NCI-H146 (cell line): ENCODE data around the gene MED20.

Source experiments
- DNase-seq: peaks from one replicate; lab custom pipeline; 2025; lab: John Stamatoyannopoulos, UW

MED20 gene

GRCh38 chr6:41940759-41941279, 19.9 kb upstream of the MED20 start:
- DNase-seq: peak; percentile 65

GRCh38 chr6:41939848-41940758, 19.2 kb upstream of the MED20 start:
- no peak for DNase-seq

- no peak for DNase-seq
These were observed 18.4 kb upstream of the MED20 start for GRCh38 chr6:41939176-41939847.

GRCh38 chr6:41938590-41939175, 17.7 kb upstream of the MED20 start:
- DNase-seq: no peak

- no peak for DNase-seq
These were observed 17.1 kb upstream of the MED20 start for GRCh38 chr6:41937861-41938574.

- DNase-seq: no peak
These were observed 16.5 kb upstream of the MED20 start for GRCh38 chr6:41937472-41937860.

- DNase-seq: peak; percentile 73
These were observed 15.3 kb upstream of the MED20 start for GRCh38 chr6:41936073-41936837.

- no peak for DNase-seq
These were observed 14.7 kb upstream of the MED20 start for GRCh38 chr6:41935685-41936072.

- no peak for DNase-seq
These were observed 14.2 kb upstream of the MED20 start for GRCh38 chr6:41935193-41935574.

- DNase-seq: no peak
These were observed 13.6 kb upstream of the MED20 start for GRCh38 chr6:41934278-41935192.

GRCh38 chr6:41932378-41932777, 11.4 kb upstream of the MED20 start:
- no peak for DNase-seq

- DNase-seq: no peak
These were observed 10.9 kb upstream of the MED20 start for GRCh38 chr6:41931792-41932191.

- no peak for DNase-seq
These were observed 9.0 kb upstream of the MED20 start for GRCh38 chr6:41929924-41930323.

GRCh38 chr6:41927253-41927652, 6.3 kb upstream of the MED20 start:
- no peak for DNase-seq

- DNase-seq: no peak
These were observed 1.2 kb upstream of the MED20 start for GRCh38 chr6:41922154-41922553.

GRCh38 chr6:41921712-41921998, 716 bp upstream of the MED20 start:
- peak; percentile 76 for DNase-seq

GRCh38 chr6:41917528-41917927, 3.4 kb downstream of the MED20 start:
- no peak for DNase-seq

GRCh38 chr6:41914869-41915530, 5.9 kb downstream of the MED20 start:
- DNase-seq: no peak

GRCh38 chr6:41914343-41914742, 6.6 kb downstream of the MED20 start:
- DNase-seq: no peak

- no peak for DNase-seq
These were observed 11.2 kb downstream of the MED20 start for GRCh38 chr6:41909727-41910126.
